ENCODE results near the gene LRBA. TPM values are rescaled to one million over a fixed set of nuclear protein-coding genes. Genes with fewer than 3 reads are reported as not detected.

LRBA gene
- total and polyA plus RNA-seq, 2 of the 4 experiments (the other 2 are of a cell fraction), result 10.2 to 51.6 TPM

DNA sequence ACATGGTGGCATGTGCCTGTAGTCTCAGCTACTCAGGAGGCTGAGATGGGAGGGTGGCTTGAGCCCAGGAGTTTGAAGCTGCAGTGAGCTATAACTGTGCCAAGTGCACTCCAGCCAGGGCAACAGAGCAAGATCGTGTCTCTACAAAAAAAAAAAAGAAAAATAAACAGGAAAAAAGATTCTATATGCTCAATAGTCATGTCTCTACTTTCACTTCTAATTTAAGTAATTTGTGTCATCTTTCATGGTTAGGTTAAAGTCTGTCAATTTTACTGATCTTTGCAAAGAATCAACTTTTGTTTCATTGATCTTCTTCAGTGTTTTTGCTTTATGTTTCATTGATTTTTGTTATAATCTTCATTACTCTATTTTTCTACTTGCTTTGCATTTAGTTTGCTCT lies 539.3 kb downstream of the LRBA start:
- in situ Hi-C loops (cut with MboI; ENCODE audit: low sequenced_read_pairs), result no loop called here
- Histone ChIP-seq H3K56ac (ENCODE audit: extremely low read depth, insufficient read depth, low read length) (no peak overlapping the region), H2BK5ac (ENCODE audit: low read depth, low read length, poor library complexity, severe bottlenecking) (no peak overlapping the region), H4K5ac (ENCODE audit: low read depth, low read length) (no peak overlapping the region), H2BK120ac (ENCODE audit: low read depth, low read length) (no peak overlapping the region), H3K4me2 (ENCODE audit: low read depth, low read length) (no peak overlapping the region), H3K4ac (ENCODE audit: low read depth, low read length) (no peak overlapping the region), H3K18ac (ENCODE audit: low read depth, low read length) (no peak overlapping the region), H2AK9ac (replicated peaks; ENCODE audit: low read depth, low read length, poor library complexity) (no peak overlapping the region), H4K91ac (ENCODE audit: insufficient read depth, low read depth, low read length) (no peak overlapping the region), H2AK5ac (ENCODE audit: low read depth, low read length) (no peak overlapping the region), H3K27me3 (ENCODE audit: control insufficient read depth, insufficient read depth, low read length) (no peaks in the 10 kb centered on the region), H3K4me1 (ENCODE audit: control insufficient read depth, insufficient read depth, low read length) (no peaks in the 10 kb centered on the region), H3K4me3 (ENCODE audit: insufficient read depth, low read depth, low read length) (no peak overlapping the region), H2AFZ (replicated peaks; ENCODE audit: low read length, poor library complexity) (no peak overlapping the region), H3K36me3 (ENCODE audit: control insufficient read depth, insufficient read depth, low read length) (no peaks in the 10 kb centered on the region), H3K14ac (replicated peaks; ENCODE audit: low read depth, low read length) (no peak overlapping the region), H2BK20ac (ENCODE audit: low read depth, low read length) (no peak overlapping the region), H3K27ac (ENCODE audit: insufficient read depth, low read length) (no peak overlapping the region), H3K9ac (ENCODE audit: low read depth, low read length) (no peak overlapping the region), H2BK15ac (ENCODE audit: low read depth, low read length) (no peak overlapping the region), H3K79me1 (ENCODE audit: low read depth in 1 of 2, low read length in 2 of 2) (no peaks in the 10 kb centered on the region), H3K23ac (ENCODE audit: low read depth, low read length) (no peak overlapping the region), H4K20me1 (ENCODE audit: insufficient read depth, low read length) (no peaks in the 10 kb centered on the region), H3K9me1 (ENCODE audit: insufficient read depth, low read length) (no peaks in the 10 kb centered on the region), H3K9me3 (ENCODE audit: control insufficient read depth, insufficient read depth, low read length) (no peaks in the 10 kb centered on the region), H4K8ac (ENCODE audit: low read depth in 2 of 2, low read length in 2 of 2) (no peak overlapping the region)
- no CpG with 5 or more reads among the region's 1 CpG for WGBS, 2 experiments (ENCODE audit: extremely low coverage in 2 of 2, insufficient read length in 1 of 2)
- no peak for TF ChIP-seq USF2 (IDR thresholded peaks at IDR 0.05; ENCODE audit: low read depth, low read length)
- TF ChIP-seq SMC3 (IDR thresholded peaks at IDR 0.05; ENCODE audit: low read depth, low read length), result no peak
- TF ChIP-seq POLR2A (IDR thresholded peaks at IDR 0.05; ENCODE audit: low read depth, low read length), result no peak
- no peak for TF ChIP-seq RCOR1 (IDR thresholded peaks at IDR 0.05; ENCODE audit: insufficient replicate concordance, low read length)
- no peak for TF ChIP-seq MAZ (IDR thresholded peaks at IDR 0.05; ENCODE audit: borderline replicate concordance, low read depth, low read length)
- TF ChIP-seq FOS (IDR thresholded peaks at IDR 0.05; ENCODE audit: low read depth, low read length), result no peak
- no peak for TF ChIP-seq RAD21 (IDR thresholded peaks at IDR 0.05; ENCODE audit: low read length)
- no peak for TF ChIP-seq CTCF (conservative IDR thresholded peaks at IDR 0.05; ENCODE audit: low read depth, low read length)
- TF ChIP-seq CEBPB (IDR thresholded peaks at IDR 0.05; ENCODE audit: low read depth, low read length), result no peak
- TF ChIP-seq RFX5 (IDR thresholded peaks at IDR 0.05; ENCODE audit: low read depth, low read length), result no peak
- no peak for TF ChIP-seq CHD1 (IDR thresholded peaks at IDR 0.05; ENCODE audit: low read depth, low read length)
- TF ChIP-seq ELK1 (IDR thresholded peaks at IDR 0.05; ENCODE audit: borderline replicate concordance, low read depth, low read length), result no peak
- TF ChIP-seq MAFK (IDR thresholded peaks at IDR 0.05; ENCODE audit: low read depth, low read length), result no peak
- no peak for TF ChIP-seq BHLHE40 (IDR thresholded peaks at IDR 0.05; ENCODE audit: low read depth, low read length)
- TF ChIP-seq MXI1 (IDR thresholded peaks at IDR 0.05; ENCODE audit: borderline replicate concordance, low read depth, low read length), result no peak
- no peak for TF ChIP-seq NFE2L2 (IDR thresholded peaks at IDR 0.05; ENCODE audit: low read depth, low read length)
- dilution Hi-C loops (cut with HindIII; ENCODE audit: low sequenced_read_pairs, unreplicated experiment), result no loop called here
- DNase-seq (no peak), ATAC-seq (ENCODE audit: low read depth) (no peak)
- no TSS peak for BruUV-seq (replicated peaks)
- intact Hi-C loops (cut with micrococcal nuclease), result no loop called here
- ChIA-PET POLR2A (ENCODE audit: unreplicated experiment) (no interaction called here), CTCF (interaction anchor here (0.6 to 0.9 kb wide), 2 partner anchors 23 to 423 kb away, joined by 3 to 4 read pairs; no protein-coding TSS in a partner anchor)
